ENCODE results near the gene CCDC187.

DNA sequence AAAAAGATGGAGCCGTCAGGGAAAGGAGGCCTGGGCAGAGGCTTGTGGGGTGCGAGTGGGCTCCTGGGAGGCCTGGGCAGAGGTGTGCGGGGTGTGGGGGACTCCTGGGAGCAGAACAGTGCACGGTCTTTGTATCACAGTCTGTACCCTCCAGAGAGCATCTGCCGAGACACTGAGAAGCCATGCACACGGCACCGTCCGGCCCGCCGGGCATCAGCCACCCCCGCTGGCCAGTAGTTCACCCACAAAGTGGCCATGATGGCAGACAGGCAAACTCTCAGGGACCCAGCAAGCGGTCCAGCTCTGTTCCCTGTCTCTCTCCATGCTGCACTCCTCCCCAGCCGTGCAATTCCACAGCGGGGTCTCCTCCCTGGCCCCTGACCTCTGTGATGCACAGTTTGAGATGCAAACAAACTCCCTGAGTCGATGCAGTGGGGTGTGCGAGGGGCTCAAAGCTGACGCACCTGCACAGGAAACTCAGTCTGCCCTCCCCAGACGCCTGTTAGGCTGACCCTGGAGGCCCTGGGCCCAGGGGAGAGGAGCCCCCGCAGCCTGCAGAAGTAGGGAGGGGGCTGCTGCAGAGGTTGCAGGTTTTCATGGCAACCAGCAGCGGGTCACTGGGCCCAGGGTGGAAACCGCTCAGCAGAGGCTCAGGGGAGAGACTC is 14.3 kb upstream of the CCDC187 start:
- TF ChIP-seq SPEN (CRISPR knock-in tag; IDR thresholded peaks at IDR 0.05; ENCODE audit: low read depth) (no peak), ERF (CRISPR knock-in tag; IDR thresholded peaks at IDR 0.05) (no peak), KDM2A (CRISPR knock-in tag; IDR thresholded peaks at IDR 0.05; ENCODE audit: borderline replicate concordance, low read depth) (no peak), TARDBP (CRISPR knock-in tag; IDR thresholded peaks at IDR 0.05) (no peak), POLR2A (IDR thresholded peaks at IDR 0.05; ENCODE audit: insufficient read depth in 1 of 2, low read depth in 2 of 2, low read length in 2 of 2) (no peak), TCF7L2 (IDR thresholded peaks at IDR 0.05; ENCODE audit: low read depth, low read length) (no peak), EP300 (IDR thresholded peaks at IDR 0.05; ENCODE audit: low read depth in 2 of 2, low read length in 2 of 2) (no peak), EP300 (CRISPR knock-in tag; IDR thresholded peaks at IDR 0.05; ENCODE audit: borderline replicate concordance) (no peak)
- TF ChIP-seq, protein P1, sequence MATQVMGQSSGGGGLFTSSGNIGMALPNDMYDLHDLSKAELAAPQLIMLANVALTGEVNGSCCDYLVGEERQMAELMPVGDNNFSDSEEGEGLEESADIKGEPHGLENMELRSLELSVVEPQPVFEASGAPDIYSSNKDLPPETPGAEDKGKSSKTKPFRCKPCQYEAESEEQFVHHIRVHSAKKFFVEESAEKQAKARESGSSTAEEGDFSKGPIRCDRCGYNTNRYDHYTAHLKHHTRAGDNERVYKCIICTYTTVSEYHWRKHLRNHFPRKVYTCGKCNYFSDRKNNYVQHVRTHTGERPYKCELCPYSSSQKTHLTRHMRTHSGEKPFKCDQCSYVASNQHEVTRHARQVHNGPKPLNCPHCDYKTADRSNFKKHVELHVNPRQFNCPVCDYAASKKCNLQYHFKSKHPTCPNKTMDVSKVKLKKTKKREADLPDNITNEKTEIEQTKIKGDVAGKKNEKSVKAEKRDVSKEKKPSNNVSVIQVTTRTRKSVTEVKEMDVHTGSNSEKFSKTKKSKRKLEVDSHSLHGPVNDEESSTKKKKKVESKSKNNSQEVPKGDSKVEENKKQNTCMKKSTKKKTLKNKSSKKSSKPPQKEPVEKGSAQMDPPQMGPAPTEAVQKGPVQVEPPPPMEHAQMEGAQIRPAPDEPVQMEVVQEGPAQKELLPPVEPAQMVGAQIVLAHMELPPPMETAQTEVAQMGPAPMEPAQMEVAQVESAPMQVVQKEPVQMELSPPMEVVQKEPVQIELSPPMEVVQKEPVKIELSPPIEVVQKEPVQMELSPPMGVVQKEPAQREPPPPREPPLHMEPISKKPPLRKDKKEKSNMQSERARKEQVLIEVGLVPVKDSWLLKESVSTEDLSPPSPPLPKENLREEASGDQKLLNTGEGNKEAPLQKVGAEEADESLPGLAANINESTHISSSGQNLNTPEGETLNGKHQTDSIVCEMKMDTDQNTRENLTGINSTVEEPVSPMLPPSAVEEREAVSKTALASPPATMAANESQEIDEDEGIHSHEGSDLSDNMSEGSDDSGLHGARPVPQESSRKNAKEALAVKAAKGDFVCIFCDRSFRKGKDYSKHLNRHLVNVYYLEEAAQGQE (IDR thresholded peaks at IDR 0.05; ENCODE audit: borderline replicate concordance in 1 of 2, low read depth in 1 of 2, low read length in 2 of 2), result no peak
